HepG2 (cell line): ENCODE results near the gene KRTAP10-6. TPM values are rescaled to one million over a fixed set of nuclear protein-coding genes. Genes with fewer than 3 reads are reported as not detected.

ENCODE experiments used
- ATAC-seq: fragments of 200-7000 bp; cut with Tn5 transposase; 3 replicates; pipeline ENCODE4 v1.9.1; 2020; ENCODE audit warnings: mild to moderate bottlenecking, moderate library complexity
- BruUV-seq: library from RNA; stranded (reverse); fragments of 400-500 nt; replicated peaks from 2 replicates; lab custom pipeline; 2021; lab: Mats Ljungman, UMichigan
- CTCF ChIA-PET: fragments of 300-600 bp; formaldehyde crosslinking; extraction: SDS; loops from one replicate; lab custom pipeline; 2021; ENCODE audit warnings: low total read pairs, inconsistent platforms, low intra/inter-chr PET ratio; lab: Yijun Ruan, JAX
- POLR2A ChIA-PET: fragments of 350-600 bp; sonication (Branson Sonifier 250); formaldehyde crosslinking; loops from one replicate; lab custom pipeline; 2020; ENCODE audit warnings: antibody characterized with exemption, inconsistent platforms; lab: Yijun Ruan, JAX
- DNase-seq: peaks from one replicate; pipeline ENCODE4 v3.0.0-alpha.2; 2015; ENCODE audit warnings: low spot score
- FAIRE-seq: peaks from 3 replicates; lab custom pipeline; 2011; peaks lifted over from hg19 to GRCh38; lab: Jason Lieb, UNC
- H2AFZ ChIP-seq: one replicate; pipeline ENCODE4 v1.6.1; 2011; ENCODE audit warnings: low read length, inconsistent platforms
- H3K27ac ChIP-seq: fragments of 300-600 bp; 3 replicates; pipeline ENCODE4 v1.8.0; 2011; ENCODE audit warnings: mixed run types, mild to moderate bottlenecking, mixed read lengths, low read length, inconsistent platforms; ENCODE audit not compliant: insufficient read depth; ENCODE audit errors: extremely low read length
- H3K27me3 ChIP-seq, 2 experiments: fragments of 200-600 bp in 1 of 2; 2 replicates in 1 of 2; 3 replicates in 1 of 2; pipeline versions ENCODE4 v1.6.0 to v1.8.0; 2011; ENCODE audit warnings: low read length in 2 of 2, mild to moderate bottlenecking in 2 of 2, moderate library complexity in 2 of 2, inconsistent platforms in 1 of 2; ENCODE audit not compliant: insufficient read depth in 2 of 2, control insufficient read depth in 1 of 2
- H3K36me3 ChIP-seq, 2 experiments: fragments of 200-600 bp in 1 of 2; replicated peaks in 1 of 2; 2 replicates in 1 of 2; 3 replicates in 1 of 2; pipeline versions ENCODE4 v1.5.1 to v1.8.0; 2011; ENCODE audit warnings: low read length in 2 of 2, inconsistent platforms in 1 of 2; ENCODE audit not compliant: insufficient read depth in 2 of 2, control insufficient read depth in 1 of 2
- H3K4me1 ChIP-seq: 2 replicates; pipeline ENCODE4 v1.5.1; 2012; ENCODE audit warnings: low read length, inconsistent platforms; ENCODE audit not compliant: insufficient read depth
- H3K4me2 ChIP-seq: 2 replicates; pipeline ENCODE4 v1.6.0; 2011; ENCODE audit warnings: low read depth, low read length, inconsistent platforms
- H3K4me3 ChIP-seq, 3 experiments: fragments of 200-600 bp in 1 of 3; sonication (generic), shearing (Covaris generic) in 1 of 3; replicated peaks in 1 of 3; 2 replicates each; pipeline ENCODE4 v1.5.1; 2011 to 2016; ENCODE audit warnings: low read length in 3 of 3, inconsistent platforms in 2 of 3, low read depth in 2 of 3, mild to moderate bottlenecking in 2 of 3, control low read depth in 1 of 3, mixed read lengths in 1 of 3; ENCODE audit not compliant: insufficient read depth in 1 of 3
- H3K79me2 ChIP-seq: one replicate; pipeline ENCODE4 v1.6.1; 2011; ENCODE audit warnings: low read length, inconsistent platforms; ENCODE audit not compliant: insufficient read depth
- H3K9ac ChIP-seq: 2 replicates; pipeline ENCODE4 v1.6.0; 2011; ENCODE audit warnings: mild to moderate bottlenecking, low read depth, low read length, inconsistent platforms; ENCODE audit not compliant: insufficient read depth
- H3K9me3 ChIP-seq: 2 replicates; pipeline ENCODE4 v1.5.1; 2012; ENCODE audit warnings: mild to moderate bottlenecking, low read length
- H4K20me1 ChIP-seq: 2 replicates; pipeline ENCODE4 v1.6.0; 2011; ENCODE audit warnings: inconsistent platforms, mild to moderate bottlenecking, low read length, moderate library complexity; ENCODE audit not compliant: insufficient read depth
- AHR ChIP-seq: IDR thresholded peaks from 2 replicates; pipeline ENCODE4 v1.6.1; 2018; ENCODE audit warnings: missing genetic modification reagents, missing compliant biosample characterization
- ATF7-NPFF ChIP-seq: sonication (generic); formaldehyde crosslinking; IDR thresholded peaks from 2 replicates; pipeline ENCODE4 v1.8.1; 2023; ENCODE audit warnings: mild to moderate bottlenecking, low read depth, missing genetic modification reagents, moderate library complexity
- GABPA ChIP-seq, 2 experiments: IDR thresholded peaks; 2 replicates each; pipeline ENCODE4 v1.6.1; 2011 to 2016; ENCODE audit warnings: low read depth in 2 of 2, low read length in 1 of 2, missing biosample characterization in 1 of 2, missing genetic modification characterization in 1 of 2
- GTF3A ChIP-seq: sonication (generic); formaldehyde crosslinking; conservative IDR thresholded peaks from 2 replicates; pipeline ENCODE4 v1.4.0; 2020; ENCODE audit warnings: mild to moderate bottlenecking, missing genetic modification reagents
- MAFK ChIP-seq, 2 experiments: IDR thresholded peaks in 1 of 2; conservative IDR thresholded peaks in 1 of 2; 2 replicates each; pipeline ENCODE4 v1.6.1; 2011; ENCODE audit warnings: improper control_type of control experiment in 2 of 2, low read length in 2 of 2
- PITX1 ChIP-seq: sonication (generic); formaldehyde crosslinking; IDR thresholded peaks from 2 replicates; pipeline ENCODE4 v1.5.1; 2020; ENCODE audit warnings: mild to moderate bottlenecking, missing genetic modification reagents
- RARA ChIP-seq: IDR thresholded peaks from 2 replicates; pipeline ENCODE4 v1.6.1; 2016; ENCODE audit warnings: missing genetic modification reagents, missing compliant biosample characterization
- ZFY ChIP-seq: sonication (generic); formaldehyde crosslinking; IDR thresholded peaks from 2 replicates; pipeline ENCODE4 v1.4.0; 2020; ENCODE audit warnings: missing genetic modification reagents
- ZNF33A ChIP-seq: sonication (generic); formaldehyde crosslinking; IDR thresholded peaks from 2 replicates; pipeline ENCODE4 v1.5.1; 2020; ENCODE audit warnings: missing genetic modification reagents, mild to moderate bottlenecking, moderate library complexity, borderline replicate concordance
- ZNF605 ChIP-seq: sonication (generic); formaldehyde crosslinking; IDR thresholded peaks from 2 replicates; pipeline ENCODE4 v1.8.0; 2022; ENCODE audit warnings: mild to moderate bottlenecking, missing genetic modification reagents
- WGBS: methylation state at CpG from one replicate; pipeline ENCODE4 v1.1.6; 2017; ENCODE audit warnings: low lambda C conversion rate; 5-methylcytosine and 5-hydroxymethylcytosine counted together
- in situ Hi-C: cut with HindIII; loops from 2 replicates; pipeline ENCODE4 v1.10.0; 2017; ENCODE audit warnings: low pct_unique_long_range_greater_than_20kb; ENCODE audit not compliant: extremely low pct_ligation_motif_present
- intact Hi-C: fragments of 100-400 bp; cut with micrococcal nuclease; formaldehyde crosslinking; loops from one replicate; pipeline ENCODE4 v1.10.0; 2022; ENCODE audit not compliant: unreplicated experiment
- polyA plus RNA-seq, 8 experiments: library from polyadenylated mRNA; depleted of rRNA in 3 of 8; stranded (reverse) in 7 of 8; unstranded in 1 of 8; fragments of >200 nt; fragmentation: Illumina TruSeq in 4 of 8; extraction: Trizol in 4 of 8; gene quantifications; 2 replicates each; pipeline versions ENCODE4 v1.2.1 to v1.2.3, GENCODE V29; 2011 to 2016; ENCODE audit warnings: low read depth in 4 of 8, missing spikeins in 1 of 8, mixed read lengths in 1 of 8; ENCODE audit not compliant: insufficient read depth in 1 of 8
- total RNA-seq, 5 experiments: library from RNA; depleted of rRNA; stranded (reverse); fragments of >200 nt; fragmentation: Illumina TruSeq; extraction: Trizol; gene quantifications; 2 replicates each; pipeline ENCODE4 v1.2.3, GENCODE V29; 2016; ENCODE audit warnings: low read depth in 1 of 5
- TF ChIP-seq, protein P1 (sequence below): IDR thresholded peaks from 2 replicates; pipeline ENCODE4 v1.6.1; 2016
- TF ChIP-seq, protein P2 (sequence below): sonication (generic); formaldehyde crosslinking; IDR thresholded peaks from 2 replicates; pipeline ENCODE4 v1.4.0; 2020; ENCODE audit warnings: low read depth, missing genetic modification reagents

Gene KRTAP10-6
- total and polyA plus RNA-seq, 2 of the 13 experiments (the other 11 are each of a cell fraction or from before 2014, with no cell fraction given) = not detected

DNA sequence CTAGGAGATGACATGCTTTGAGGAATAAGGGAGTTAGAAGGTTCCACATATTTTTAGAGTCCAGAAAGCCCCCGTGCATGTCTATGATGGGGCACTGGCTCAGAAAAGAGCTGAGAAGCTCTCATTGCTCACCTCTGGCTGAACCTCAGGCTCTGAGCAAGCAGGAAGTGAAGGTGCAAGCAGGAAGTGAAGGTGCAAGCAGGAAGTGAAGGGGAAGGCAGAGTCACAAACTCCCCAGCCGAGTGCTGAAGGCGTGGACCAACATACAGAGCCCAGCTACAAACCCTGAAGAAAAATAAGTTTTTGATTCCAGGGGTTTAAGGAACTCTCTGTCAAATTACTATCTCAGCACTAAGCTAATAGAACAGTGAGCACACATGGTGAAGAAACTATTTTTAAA is 26.6 kb upstream of the KRTAP10-6 start:
- Histone ChIP-seq H2AFZ (no peak overlapping the region), H3K4me3 (no peak overlapping the region), H3K27ac (no peak overlapping the region), H3K79me2 (no peaks in the 10 kb centered on the region), H3K4me1 (no peaks in the 10 kb centered on the region), H4K20me1 (no peaks in the 10 kb centered on the region), H3K27me3 (peaks cover 1 to 28% of the 10 kb centered on the region in 2 experiments; a peak in 3 of 5 replicates), H3K9me3 (peaks cover 12% of the 10 kb centered on the region), H3K4me2 (no peak overlapping the region), H3K36me3 (no peaks in the 10 kb centered on the region), H3K9ac (no peak overlapping the region)
- in situ Hi-C loops = no loop called here
- no peak for ATAC-seq
- TF ChIP-seq GTF3A (CRISPR knock-in tag) (no peak), PITX1 (no peak), ATF7-NPFF (no peak), ZNF605 (CRISPR knock-in tag) (no peak), MAFK (conservative IDR thresholded peaks at IDR 0.05 in 1 of 2, IDR thresholded peaks at IDR 0.05 in 1 of 2; ENCODE audit: low read length in 2 of 2) (no peak), RARA (CRISPR knock-in tag) (0 out of 2 replicates have a peak, but pooled peaks have one; percentile 7), ZNF33A (no peak), AHR (CRISPR knock-in tag) (no peak), ZFY (no peak), GABPA (IDR thresholded peaks at IDR 0.05; ENCODE audit: low read depth, low read length) (no peak), GABPA (CRISPR knock-in tag; IDR thresholded peaks at IDR 0.05; ENCODE audit: low read depth) (peak; percentile 34; the same call in 1 of the 2 replicates)
- TF ChIP-seq, protein P1, sequence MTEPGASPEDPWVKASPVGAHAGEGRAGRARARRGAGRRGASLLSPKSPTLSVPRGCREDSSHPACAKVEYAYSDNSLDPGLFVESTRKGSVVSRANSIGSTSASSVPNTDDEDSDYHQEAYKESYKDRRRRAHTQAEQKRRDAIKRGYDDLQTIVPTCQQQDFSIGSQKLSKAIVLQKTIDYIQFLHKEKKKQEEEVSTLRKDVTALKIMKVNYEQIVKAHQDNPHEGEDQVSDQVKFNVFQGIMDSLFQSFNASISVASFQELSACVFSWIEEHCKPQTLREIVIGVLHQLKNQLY (CRISPR knock-in tag) = no peak
- TF ChIP-seq, protein P2, sequence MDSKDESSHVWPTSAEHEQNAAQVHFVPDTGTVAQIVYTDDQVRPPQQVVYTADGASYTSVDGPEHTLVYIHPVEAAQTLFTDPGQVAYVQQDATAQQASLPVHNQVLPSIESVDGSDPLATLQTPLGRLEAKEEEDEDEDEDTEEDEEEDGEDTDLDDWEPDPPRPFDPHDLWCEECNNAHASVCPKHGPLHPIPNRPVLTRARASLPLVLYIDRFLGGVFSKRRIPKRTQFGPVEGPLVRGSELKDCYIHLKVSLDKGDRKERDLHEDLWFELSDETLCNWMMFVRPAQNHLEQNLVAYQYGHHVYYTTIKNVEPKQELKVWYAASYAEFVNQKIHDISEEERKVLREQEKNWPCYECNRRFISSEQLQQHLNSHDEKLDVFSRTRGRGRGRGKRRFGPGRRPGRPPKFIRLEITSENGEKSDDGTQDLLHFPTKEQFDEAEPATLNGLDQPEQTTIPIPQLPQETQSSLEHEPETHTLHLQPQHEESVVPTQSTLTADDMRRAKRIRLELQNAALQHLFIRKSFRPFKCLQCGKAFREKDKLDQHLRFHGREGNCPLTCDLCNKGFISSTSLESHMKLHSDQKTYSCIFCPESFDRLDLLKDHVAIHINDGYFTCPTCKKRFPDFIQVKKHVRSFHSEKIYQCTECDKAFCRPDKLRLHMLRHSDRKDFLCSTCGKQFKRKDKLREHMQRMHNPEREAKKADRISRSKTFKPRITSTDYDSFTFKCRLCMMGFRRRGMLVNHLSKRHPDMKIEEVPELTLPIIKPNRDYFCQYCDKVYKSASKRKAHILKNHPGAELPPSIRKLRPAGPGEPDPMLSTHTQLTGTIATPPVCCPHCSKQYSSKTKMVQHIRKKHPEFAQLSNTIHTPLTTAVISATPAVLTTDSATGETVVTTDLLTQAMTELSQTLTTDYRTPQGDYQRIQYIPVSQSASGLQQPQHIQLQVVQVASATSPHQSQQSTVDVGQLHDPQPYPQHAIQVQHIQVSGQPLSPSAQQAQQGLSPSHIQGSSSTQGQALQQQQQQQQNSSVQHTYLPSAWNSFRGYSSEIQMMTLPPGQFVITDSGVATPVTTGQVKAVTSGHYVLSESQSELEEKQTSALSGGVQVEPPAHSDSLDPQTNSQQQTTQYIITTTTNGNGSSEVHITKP (CRISPR knock-in tag) = no peak
- DNase-seq = no peak
- no TSS peak for BruUV-seq
- CTCF ChIA-PET = no interaction called here
- intact Hi-C loops = loop anchor here (2.0 kb wide), 1 partner anchor 174 kb away; no protein-coding TSS in a partner anchor
- 52% methylated on average over 3 of the region's 3 CpGs for WGBS
- POLR2A ChIA-PET = no interaction called here
- no peak for FAIRE-seq
